Measurements from ENCODE around the gene HS2ST1.

DNA sequence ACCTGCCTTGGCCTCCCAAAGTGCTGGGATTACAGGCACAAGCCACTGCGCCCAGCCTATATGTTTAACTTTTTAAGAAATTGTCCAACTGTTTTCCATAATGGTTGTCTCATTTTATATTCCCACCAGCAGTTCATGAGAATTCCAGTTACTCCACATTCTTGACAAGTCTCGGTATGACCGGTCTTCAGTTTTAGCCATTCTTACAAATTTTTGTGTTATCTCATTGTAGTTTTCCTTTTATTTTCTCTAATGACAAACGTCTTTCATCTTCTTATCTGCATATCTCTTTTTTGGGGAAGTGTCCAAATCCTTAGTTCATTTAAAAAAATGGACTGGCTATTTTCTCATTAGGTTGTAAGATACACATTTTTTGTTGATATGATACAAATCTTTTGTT lies 132.5 kb downstream of the HS2ST1 start:
- TF ChIP-seq, protein P1, sequence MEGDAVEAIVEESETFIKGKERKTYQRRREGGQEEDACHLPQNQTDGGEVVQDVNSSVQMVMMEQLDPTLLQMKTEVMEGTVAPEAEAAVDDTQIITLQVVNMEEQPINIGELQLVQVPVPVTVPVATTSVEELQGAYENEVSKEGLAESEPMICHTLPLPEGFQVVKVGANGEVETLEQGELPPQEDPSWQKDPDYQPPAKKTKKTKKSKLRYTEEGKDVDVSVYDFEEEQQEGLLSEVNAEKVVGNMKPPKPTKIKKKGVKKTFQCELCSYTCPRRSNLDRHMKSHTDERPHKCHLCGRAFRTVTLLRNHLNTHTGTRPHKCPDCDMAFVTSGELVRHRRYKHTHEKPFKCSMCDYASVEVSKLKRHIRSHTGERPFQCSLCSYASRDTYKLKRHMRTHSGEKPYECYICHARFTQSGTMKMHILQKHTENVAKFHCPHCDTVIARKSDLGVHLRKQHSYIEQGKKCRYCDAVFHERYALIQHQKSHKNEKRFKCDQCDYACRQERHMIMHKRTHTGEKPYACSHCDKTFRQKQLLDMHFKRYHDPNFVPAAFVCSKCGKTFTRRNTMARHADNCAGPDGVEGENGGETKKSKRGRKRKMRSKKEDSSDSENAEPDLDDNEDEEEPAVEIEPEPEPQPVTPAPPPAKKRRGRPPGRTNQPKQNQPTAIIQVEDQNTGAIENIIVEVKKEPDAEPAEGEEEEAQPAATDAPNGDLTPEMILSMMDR (conservative IDR thresholded peaks at IDR 0.05; ENCODE audit: low read depth, low read length), result no peak
- no peak for TF ChIP-seq EZH2 (IDR thresholded peaks at IDR 0.05; ENCODE audit: borderline replicate concordance, low read depth, low read length, poor library complexity, severe bottlenecking)

All from A673 (cell line).